Heart left ventricle (tissue), 16 donors: Measurements from ENCODE around the gene NFXL1. TPM values are rescaled to one million over a fixed set of nuclear protein-coding genes. Genes with fewer than 3 reads are reported as not detected.

Experiments
- ATAC-seq, 4 donors: fragments of 200-7000 bp; cut with Tn5 transposase; one replicate each; pipeline ENCODE4 v1.9.1; 2020 to 2022; ENCODE audit warnings: moderate library complexity in 4 of 4, mild to moderate bottlenecking in 3 of 4, moderate number of reproducible peaks in 1 of 4
- DNase-seq, 5 donors: peaks; one replicate each; pipeline ENCODE4 v3.0.0-alpha.2; 2020
- H3K27ac ChIP-seq, 12 donors: fragments of 200-600 bp; sonication (generic) in 4 of 12; one replicate each; pipeline versions ENCODE4 v1.5.0 to v1.8.0; 2016 to 2022; ENCODE audit warnings: mild to moderate bottlenecking in 2 of 12
- H3K27me3 ChIP-seq, 9 donors: fragments of 200-600 bp; sonication (generic) in 2 of 9; one replicate each; pipeline versions ENCODE4 v1.5.1 to v1.8.0; 2016 to 2022; ENCODE audit warnings: mild to moderate bottlenecking in 3 of 9
- H3K36me3 ChIP-seq, 9 donors: fragments of 200-600 bp; sonication (generic) in 2 of 9; one replicate each; pipeline versions ENCODE4 v1.5.0 to v1.8.0; 2018 to 2022; ENCODE audit warnings: mild to moderate bottlenecking in 2 of 9
- H3K4me1 ChIP-seq, 12 donors: fragments of 200-600 bp; sonication (generic) in 4 of 12; one replicate each; pipeline versions ENCODE4 v1.5.0 to v1.8.0; 2016 to 2022; ENCODE audit warnings: mild to moderate bottlenecking in 3 of 12
- H3K4me3 ChIP-seq, 12 donors: fragments of 200-600 bp; sonication (generic) in 4 of 12; one replicate each; pipeline versions ENCODE4 v1.5.0 to v1.8.0; 2017 to 2022; ENCODE audit warnings: mild to moderate bottlenecking in 9 of 12, moderate library complexity in 4 of 12
- H3K9me3 ChIP-seq, 12 donors: fragments of 200-600 bp; sonication (generic) in 4 of 12; one replicate each; pipeline versions ENCODE4 v1.5.0 to v1.8.0; 2016 to 2022; ENCODE audit warnings: mild to moderate bottlenecking in 1 of 12
- CTCF ChIP-seq, 12 donors: fragments of 200-600 bp; sonication (generic) in 4 of 12; IDR thresholded peaks; one replicate each; pipeline versions ENCODE4 v1.5.0 to v1.8.0; 2018 to 2022; ENCODE audit warnings: antibody characterized with exemption in 12 of 12, mild to moderate bottlenecking in 5 of 12
- POLR2A ChIP-seq, 2 donors: fragments of 450-650 bp; IDR thresholded peaks; one replicate each; pipeline ENCODE4 v1.6.1; 2017; ENCODE audit warnings: antibody characterized with exemption in 2 of 2, mild to moderate bottlenecking in 2 of 2, moderate library complexity in 2 of 2
- WGBS, 4 donors: extraction: QIAGEN DNeasy Blood & Tissue Kit in 2 of 4; methylation state at CpG; one replicate each; pipeline versions ENCODE4 v1.1.5 to v1.1.7; 2013 to 2018; 5-methylcytosine and 5-hydroxymethylcytosine counted together
- intact Hi-C, 10 donors: fragments of 100-400 bp; cut with DNase I; formaldehyde crosslinking; loops; one replicate each; pipeline versions ENCODE4 v1.11.1 to v1.14.2; 2022
- polyA plus RNA-seq, 2 donors: library from polyadenylated mRNA; stranded (reverse); fragments of 200-250 nt; gene quantifications; one replicate each; pipeline ENCODE4 v1.2.3, GENCODE V29; 2013
- total RNA-seq, 9 donors: library from RNA; depleted of rRNA in 2 of 9; stranded (reverse); fragments of >200 nt in 2 of 9; fragmentation: NEBNext Ultra II Directional in 3 of 9; extraction: Animal tissue kit (Norgen Biotek cat#: 25700) in 3 of 9; gene quantifications; one replicate each; pipeline versions ENCODE4 v1.1.0 to v1.2.4, GENCODE V29; 2016 to 2023
- donor health status: ischemic (EF 13 %, LVEDD 7.1; RV severe dilation, severe dysfunction).
- donor health status: healthy with polysubstance abuse.
- donor health status: DM: no; HTN: yes; CAD: no.
- donor health status: DM: no; HTN: no; CAD: no.
- donor health status: ischemic (EF 25% LVEDD 6.9; RV normal size, moderate dysfunction).
- donor health status: ischemic (EF 25% LVEDD 5.7; RV mildly dilated, moderate dysfunction).
- donor health status: healthy.
- donor health status: DM: yes; HTN: yes; CAD: no.
- donor health status: ischemic (EF 35%, LVEDD 5.7; RV mildly dilated, moderate dysfunction).
- donor health status: nonischemic (EF 11% LVEDD 7.7; RV severe dilation, severe dysfunction).
- donor health status: DM: yes; HTN: yes; CAD: no.
- donor health status: PGD.
- donor health status: ischemic (EF 29% LVEDD 5.4; RV normal size, mild dysfunction).
- donor health status: nonischemic (EF 23%, LVEDD 6.1; RV moderate dilation, normal function).

The NFXL1 gene
- total and polyA plus RNA-seq, 11 donors: 2.8 to 7.3 (median 5.3) TPM

DNA sequence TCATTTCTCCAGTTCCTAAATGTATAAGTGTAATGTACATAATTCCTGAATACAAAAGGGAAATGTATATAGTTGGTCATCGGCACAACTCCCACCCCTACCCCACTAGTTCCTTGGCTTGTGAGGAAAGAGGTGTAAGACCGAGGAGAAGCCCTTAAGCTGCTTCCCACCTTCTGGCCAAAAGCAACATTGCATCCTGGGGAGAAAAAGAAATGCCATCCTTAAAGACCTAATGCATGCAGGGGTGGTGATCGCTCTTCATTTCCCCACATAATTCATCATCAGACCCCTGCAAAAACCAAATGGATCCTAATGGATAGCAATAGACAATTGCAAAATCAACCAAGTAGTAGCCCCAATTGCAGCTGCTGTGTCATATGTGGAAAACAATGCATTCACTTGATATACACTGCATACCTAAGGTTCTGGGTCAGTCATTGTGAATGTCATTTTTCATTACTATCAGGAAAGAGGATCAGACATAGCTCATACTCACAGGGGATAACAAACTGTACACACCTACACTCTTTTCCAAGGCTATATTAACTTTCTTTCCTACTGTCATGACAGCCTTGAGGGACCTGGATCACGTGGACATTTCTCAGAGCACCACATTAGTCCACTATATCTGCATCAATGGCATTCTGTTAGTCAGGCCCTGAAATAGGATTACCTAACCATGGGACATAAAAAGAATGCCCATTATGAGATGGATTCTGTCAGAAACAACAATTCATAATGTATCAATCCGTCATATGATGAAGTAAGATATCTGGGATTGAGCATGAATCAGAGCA lies 31.7 kb upstream of the NFXL1 start:
- intact Hi-C loops: no loop called here
- WGBS, 4 donors: 83 to 85% (median 84%) methylated on average over 5 of the region's 5 CpGs
- no peak overlapping the region for H3K4me3 ChIP-seq
- H3K36me3 ChIP-seq: no peaks in the 10 kb centered on the region
- ATAC-seq (no peak), DNase-seq (no peak)
- H3K27me3 ChIP-seq: peaks cover 0 to 6% (median 0%) of the 10 kb centered on the region in 9 donors
- no peaks in the 10 kb centered on the region for H3K4me1 ChIP-seq
- no peak for TF ChIP-seq CTCF (IDR thresholded peaks at IDR 0.05)
- TF ChIP-seq POLR2A (IDR thresholded peaks at IDR 0.05): no peak
- H3K9me3 ChIP-seq: no peaks in the 10 kb centered on the region
- no peak overlapping the region for H3K27ac ChIP-seq

- WGBS, 4 donors: 68 to 73% (median 71%) methylated on average over 10 of the region's 10 CpGs
- Histone ChIP-seq H3K4me3 (no peak overlapping the region), H3K27me3 (peaks cover 0 to 5% (median 0%) of the 10 kb centered on the region in 9 donors), H3K4me1 (no peaks in the 10 kb centered on the region), H3K27ac (no peak overlapping the region), H3K36me3 (no peaks in the 10 kb centered on the region), H3K9me3 (no peaks in the 10 kb centered on the region)
- TF ChIP-seq POLR2A (IDR thresholded peaks at IDR 0.05): no peak
- no peak for TF ChIP-seq CTCF (IDR thresholded peaks at IDR 0.05)
- intact Hi-C loops: no loop called here
- ATAC-seq: no peak
- no peak for DNase-seq
Measured at GRCh38 chr4:47942081-47942819, 27.9 kb upstream of the NFXL1 start.

- DNase-seq: no peak
- no peak for TF ChIP-seq CTCF (IDR thresholded peaks at IDR 0.05)
- no peak for TF ChIP-seq POLR2A (IDR thresholded peaks at IDR 0.05)
- no peaks in the 10 kb centered on the region for H3K36me3 ChIP-seq
- intact Hi-C loops: loop anchor here in 6 of 10 donors (5.0 to 10.0 kb wide), 4 partner anchors 145 to 1095 kb away; no protein-coding TSS in a partner anchor
- ATAC-seq: no peak
- no peak overlapping the region for H3K27ac ChIP-seq
- peaks cover 0 to 5% (median 0%) of the 10 kb centered on the region in 9 donors for H3K27me3 ChIP-seq
- H3K9me3 ChIP-seq: no peaks in the 10 kb centered on the region
- no peaks in the 10 kb centered on the region for H3K4me1 ChIP-seq
- WGBS, 4 donors: 82 to 93% (median 91%) methylated on average over 5 of the region's 5 CpGs
- H3K4me3 ChIP-seq: no peak overlapping the region
Measured at GRCh38 chr4:47939456-47939855, 25.1 kb upstream of the NFXL1 start.

DNA sequence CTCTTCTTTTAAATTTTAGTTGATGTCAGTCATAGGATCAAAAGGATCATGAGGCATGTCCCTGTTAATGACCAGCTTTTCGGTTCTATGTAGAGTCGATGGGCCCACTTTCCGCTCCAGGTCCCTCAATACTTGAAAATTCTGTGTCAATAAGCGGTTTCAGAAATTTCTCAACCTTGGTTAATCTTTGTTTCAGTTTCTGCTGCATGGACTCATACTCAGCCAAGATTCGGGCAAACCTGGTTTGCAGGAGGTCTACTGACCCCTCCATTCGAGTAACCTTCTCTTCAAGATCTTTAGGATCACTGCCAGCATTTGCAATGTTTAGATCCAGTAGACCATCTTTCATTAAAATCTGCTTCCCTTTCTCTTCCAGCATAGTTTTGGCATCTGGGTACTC lies 22.0 kb upstream of the NFXL1 start:
- TF ChIP-seq POLR2A (IDR thresholded peaks at IDR 0.05) (no peak), CTCF (IDR thresholded peaks at IDR 0.05) (no peak)
- Histone ChIP-seq H3K27me3 (peaks cover 0 to 7% (median 0%) of the 10 kb centered on the region in 9 donors), H3K9me3 (no peaks in the 10 kb centered on the region), H3K4me1 (peaks cover 0 to 2% (median 0%) of the 10 kb centered on the region in 12 donors), H3K27ac (no peak overlapping the region), H3K36me3 (no peaks in the 10 kb centered on the region), H3K4me3 (no peak overlapping the region)
- intact Hi-C loops: loop anchor here in 6 of 10 donors (5.0 to 10.0 kb wide), 4 partner anchors 148 to 1092 kb away; no protein-coding TSS in a partner anchor
- ATAC-seq (no peak), DNase-seq (no peak)
- WGBS, 4 donors: 89 to 94% (median 91%) methylated on average over 6 of the region's 6 CpGs
